ENCODE measurements around the gene GNB1.
A peak's percentile ranks its signal among the peaks of the same experiment; 100 is the strongest.

GNB1 gene

DNA sequence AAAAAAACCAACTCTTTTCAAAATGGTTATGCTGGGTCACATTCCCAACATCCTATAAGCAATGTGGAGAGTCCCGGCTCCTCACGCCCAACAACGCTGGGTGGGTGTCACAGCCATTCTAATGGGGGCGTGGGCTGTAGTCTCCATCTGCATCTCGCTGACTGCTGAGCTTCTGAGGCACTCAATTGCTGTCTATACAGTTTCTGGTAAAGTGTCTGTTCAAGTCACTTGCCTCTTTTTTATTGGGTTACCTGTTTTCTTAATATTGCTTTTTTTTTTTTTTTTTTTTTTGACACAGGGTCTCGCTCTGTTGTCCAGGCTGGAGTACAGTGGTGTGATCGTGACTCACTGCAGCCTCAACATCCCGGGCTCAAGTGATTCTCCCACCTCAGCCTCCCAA, 54.8 kb downstream of the GNB1 start:
- TF ChIP-seq Cebpa-rat (IDR thresholded peaks at IDR 0.05) = no peak
- H3K4me1 ChIP-seq = peaks cover 100% of the 10 kb centered on the region
- no peak overlapping the region for H3K4me3 ChIP-seq
- H3K36me3 ChIP-seq = peaks cover 63% of the 10 kb centered on the region
- peak overlapping the region; percentile 95 for H3K27ac ChIP-seq
- peaks cover 97% of the 10 kb centered on the region for H4K20me1 ChIP-seq
- peak overlapping the region; percentile 81; the same call in 1 of the 2 replicates for H3K9ac ChIP-seq
- peak overlapping the region; percentile 98 for H3K4me2 ChIP-seq
- H3K9me3 ChIP-seq = no peaks in the 10 kb centered on the region
- H3K27me3 ChIP-seq = no peaks in the 10 kb centered on the region

GRCh38 chr1:1835546-1835945, 55.3 kb downstream of the GNB1 start:
- Histone ChIP-seq H3K9me3 (no peaks in the 10 kb centered on the region), H4K20me1 (peaks cover 97% of the 10 kb centered on the region), H3K36me3 (peaks cover 68% of the 10 kb centered on the region), H3K4me2 (peak overlapping the region; percentile 98), H3K4me3 (no peak overlapping the region), H3K4me1 (peaks cover 100% of the 10 kb centered on the region), H3K9ac (peak overlapping the region; percentile 81), H3K27me3 (no peaks in the 10 kb centered on the region), H3K27ac (peak overlapping the region; percentile 95)
- no peak for TF ChIP-seq Cebpa-rat (IDR thresholded peaks at IDR 0.05)

DNA sequence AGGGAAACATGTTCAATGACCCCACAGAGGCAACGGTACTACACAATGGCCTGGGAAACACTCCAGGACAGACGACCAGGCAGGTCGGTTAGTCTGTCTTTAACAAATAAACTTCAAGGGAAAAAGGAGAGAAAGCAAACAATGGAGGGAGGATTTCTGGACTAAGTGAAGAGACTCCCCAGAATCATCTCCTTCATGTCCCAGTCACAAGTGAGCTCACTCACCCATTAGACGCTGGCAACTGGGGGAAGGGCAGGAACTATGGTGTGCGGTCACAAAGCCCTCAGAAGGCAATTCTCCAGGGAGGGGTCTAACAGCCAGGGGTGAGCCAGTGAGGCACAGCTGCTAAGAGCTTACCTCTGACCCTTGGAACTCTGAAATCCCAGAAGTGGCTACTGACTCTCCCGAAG, 57.0 kb downstream of the GNB1 start:
- no peaks in the 10 kb centered on the region for H3K27me3 ChIP-seq
- no peak for TF ChIP-seq Cebpa-rat (IDR thresholded peaks at IDR 0.05)
- no peaks in the 10 kb centered on the region for H3K9me3 ChIP-seq
- peaks cover 79% of the 10 kb centered on the region for H3K36me3 ChIP-seq
- H4K20me1 ChIP-seq = peaks cover 96% of the 10 kb centered on the region
- H3K4me2 ChIP-seq = peak overlapping the region; percentile 98
- H3K4me3 ChIP-seq = peak overlapping the region; percentile 63
- H3K9ac ChIP-seq = peak overlapping the region; percentile 81
- peaks cover 100% of the 10 kb centered on the region for H3K4me1 ChIP-seq
- H3K27ac ChIP-seq = peak overlapping the region; percentile 95

DNA sequence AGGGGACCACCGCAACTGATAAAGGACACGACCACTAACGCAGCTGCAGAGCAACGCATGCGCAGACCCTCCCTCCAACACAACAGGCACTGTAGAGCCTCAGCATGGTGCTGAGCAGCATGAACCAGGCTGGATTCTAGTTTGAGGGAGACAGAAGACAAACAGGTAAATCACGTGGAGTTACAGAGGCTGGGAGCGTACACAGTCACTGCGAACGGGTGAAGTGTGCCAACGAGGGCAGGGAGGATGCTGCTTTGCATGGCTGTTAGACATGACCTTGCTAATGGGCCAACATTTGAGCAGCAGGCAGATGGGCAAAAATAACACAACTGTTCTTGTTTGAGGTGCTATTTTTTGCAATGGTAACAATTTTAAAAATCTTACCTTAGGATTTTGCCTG, 57.4 kb downstream of the GNB1 start:
- TF ChIP-seq Cebpa-rat (IDR thresholded peaks at IDR 0.05) = no peak
- H3K9me3 ChIP-seq = no peaks in the 10 kb centered on the region
- H3K36me3 ChIP-seq = peaks cover 74% of the 10 kb centered on the region
- H4K20me1 ChIP-seq = peaks cover 96% of the 10 kb centered on the region
- peak overlapping the region; percentile 81 for H3K9ac ChIP-seq
- no peaks in the 10 kb centered on the region for H3K27me3 ChIP-seq
- peak overlapping the region; percentile 63 for H3K4me3 ChIP-seq
- H3K4me2 ChIP-seq = peak overlapping the region; percentile 98
- H3K4me1 ChIP-seq = peaks cover 100% of the 10 kb centered on the region
- H3K27ac ChIP-seq = peak overlapping the region; percentile 95

GRCh38 chr1:1832820-1833219, 58.1 kb downstream of the GNB1 start:
- H3K9me3 ChIP-seq = no peaks in the 10 kb centered on the region
- no peak for TF ChIP-seq Cebpa-rat (IDR thresholded peaks at IDR 0.05)
- no peaks in the 10 kb centered on the region for H3K27me3 ChIP-seq
- peak overlapping the region; percentile 98 for H3K4me2 ChIP-seq
- H3K36me3 ChIP-seq = peaks cover 73% of the 10 kb centered on the region
- H4K20me1 ChIP-seq = peaks cover 96% of the 10 kb centered on the region
- peak overlapping the region; percentile 95 for H3K27ac ChIP-seq
- peaks cover 100% of the 10 kb centered on the region for H3K4me1 ChIP-seq
- peak overlapping the region; percentile 81 for H3K9ac ChIP-seq
- peak overlapping the region; percentile 63 for H3K4me3 ChIP-seq

DNA sequence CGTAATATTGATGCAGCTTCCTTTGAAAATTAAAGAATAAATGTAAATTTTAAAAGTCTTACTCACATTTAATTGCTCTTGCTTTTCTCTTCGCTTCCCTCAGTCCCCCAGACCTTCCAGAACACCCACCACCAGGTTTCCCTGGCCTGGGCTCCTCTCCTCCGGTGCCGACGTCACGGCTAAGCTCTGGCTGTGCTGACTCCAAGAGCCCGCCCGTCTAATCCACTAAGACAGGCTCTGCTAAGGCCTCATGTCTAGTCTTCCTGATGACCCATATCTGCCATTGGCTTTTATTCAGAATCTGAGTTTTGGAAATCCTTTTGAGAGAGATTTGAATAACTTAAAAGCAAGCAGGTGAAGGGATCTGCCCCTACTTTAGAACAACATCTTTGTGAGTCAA, 58.7 kb downstream of the GNB1 start:
- peaks cover 71% of the 10 kb centered on the region for H3K36me3 ChIP-seq
- peaks cover 100% of the 10 kb centered on the region for H3K4me1 ChIP-seq

GRCh38 chr1:1827089-1827848, 63.6 kb downstream of the GNB1 start:
- Histone ChIP-seq H3K36me3 (peaks cover 80% of the 10 kb centered on the region), H3K27me3 (no peaks in the 10 kb centered on the region), H3K9ac (peak overlapping the region; percentile 43; the same call in 1 of the 2 replicates), H4K20me1 (peaks cover 98% of the 10 kb centered on the region), H3K4me3 (no peak overlapping the region), H3K4me2 (peak overlapping the region; percentile 98), H3K27ac (peak overlapping the region; percentile 95), H3K9me3 (no peaks in the 10 kb centered on the region), H3K4me1 (peaks cover 97% of the 10 kb centered on the region)
- no peak for TF ChIP-seq Cebpa-rat (IDR thresholded peaks at IDR 0.05)

More for the DNA sequence above, 58.7 kb downstream of the GNB1 start:
- TF ChIP-seq Cebpa-rat (IDR thresholded peaks at IDR 0.05) = no peak
- Histone ChIP-seq H3K4me2 (peak overlapping the region; percentile 98), H3K4me3 (no peak overlapping the region), H3K27ac (peak overlapping the region; percentile 95), H3K27me3 (no peaks in the 10 kb centered on the region), H3K9me3 (no peaks in the 10 kb centered on the region), H4K20me1 (peaks cover 96% of the 10 kb centered on the region), H3K9ac (peak overlapping the region; percentile 58)

DNA sequence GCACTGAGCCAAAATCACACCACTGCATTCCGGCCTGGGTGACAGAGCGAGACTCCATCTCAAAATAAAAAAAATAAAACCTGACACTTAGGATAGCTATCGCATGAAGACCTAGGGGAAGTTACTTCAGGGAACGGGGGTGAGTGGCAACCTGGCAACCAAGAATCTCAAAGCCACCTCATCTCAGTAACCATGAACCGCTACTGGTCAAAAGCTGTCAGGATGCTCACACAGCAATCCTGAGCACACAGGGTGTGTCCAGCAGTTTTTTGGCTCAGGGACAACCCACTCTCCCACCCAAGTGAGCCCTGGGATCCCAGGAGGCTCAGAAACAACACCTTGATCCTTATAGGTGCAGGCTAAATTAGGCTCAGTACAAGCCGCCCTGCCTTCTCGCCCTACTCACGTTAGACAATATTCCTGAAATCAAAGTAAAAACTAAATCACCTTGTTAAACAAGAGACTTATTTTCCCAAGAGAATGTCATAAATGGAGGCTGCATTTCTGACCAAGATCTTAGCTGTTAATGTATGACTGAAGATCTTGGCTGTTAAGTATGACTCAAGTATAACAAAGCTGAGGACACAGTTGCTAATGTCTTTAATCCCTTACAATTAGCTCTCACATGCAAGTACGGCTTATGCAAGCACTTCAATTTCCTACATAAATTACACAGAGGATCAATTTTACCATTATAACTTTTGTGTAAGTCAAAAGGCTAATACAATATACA, 64.4 kb downstream of the GNB1 start:
- Histone ChIP-seq H3K9ac (no peak overlapping the region), H3K4me3 (no peak overlapping the region), H3K36me3 (peaks cover 80% of the 10 kb centered on the region), H3K27ac (peak overlapping the region; percentile 95), H3K27me3 (no peaks in the 10 kb centered on the region), H3K9me3 (no peaks in the 10 kb centered on the region), H3K4me1 (peaks cover 96% of the 10 kb centered on the region), H4K20me1 (peaks cover 98% of the 10 kb centered on the region), H3K4me2 (peak overlapping the region; percentile 98)
- TF ChIP-seq Cebpa-rat (IDR thresholded peaks at IDR 0.05) = no peak

GRCh38 chr1:1825217-1825616, 65.7 kb downstream of the GNB1 start:
- Histone ChIP-seq H3K4me3 (no peak overlapping the region), H3K9me3 (no peaks in the 10 kb centered on the region), H3K27ac (0 out of 2 replicates have a peak overlapping the region, but pooled peaks have one; percentile 18), H3K4me2 (no peak overlapping the region), H4K20me1 (peaks cover 99% of the 10 kb centered on the region), H3K27me3 (no peaks in the 10 kb centered on the region), H3K4me1 (peaks cover 83% of the 10 kb centered on the region), H3K36me3 (peaks cover 78% of the 10 kb centered on the region), H3K9ac (no peak overlapping the region)
- no peak for TF ChIP-seq Cebpa-rat (IDR thresholded peaks at IDR 0.05)

- H4K20me1 ChIP-seq = peaks cover 100% of the 10 kb centered on the region
- H3K4me2 ChIP-seq = no peak overlapping the region
- H3K9ac ChIP-seq = no peak overlapping the region
- no peaks in the 10 kb centered on the region for H3K27me3 ChIP-seq
- H3K4me3 ChIP-seq = no peak overlapping the region
- H3K27ac ChIP-seq = no peak overlapping the region
- peaks cover 97% of the 10 kb centered on the region for H3K36me3 ChIP-seq
- no peak for TF ChIP-seq Cebpa-rat (IDR thresholded peaks at IDR 0.05)
- peaks cover 32% of the 10 kb centered on the region for H3K4me1 ChIP-seq
- no peaks in the 10 kb centered on the region for H3K9me3 ChIP-seq
Measured at GRCh38 chr1:1819762-1820161, 71.1 kb downstream of the GNB1 start.
